Natural killer cell (primary cell): Measurements from ENCODE around the gene SKP2. TPM values are rescaled to one million over a fixed set of nuclear protein-coding genes. Genes with fewer than 3 reads are reported as not detected.

Experiments
- ATAC-seq, 3 donors: fragments of 150-1000 bp in 2 of 3; fragments of 200-7000 bp in 1 of 3; cut with Tn5 transposase; 1 replicate in 1 of 3; 2 replicates in 2 of 3; pipeline ENCODE4 v1.10.0; 2021; ENCODE audit warnings: mild to moderate bottlenecking in 2 of 3, moderate library complexity in 2 of 3
- DNase-seq, 2 donors: peaks; one replicate each; pipeline versions ENCODE4 v3.0.0 to v3.0.0-alpha.2; 2013 to 2021; ENCODE audit warnings: mixed read lengths in 1 of 2
- H3K27ac ChIP-seq: one replicate; pipeline ENCODE4 v1.5.1; 2013; ENCODE audit warnings: mild to moderate bottlenecking, low read length
- H3K27me3 ChIP-seq: one replicate; pipeline ENCODE4 v1.6.1; 2013; ENCODE audit warnings: low read length; ENCODE audit not compliant: control insufficient read depth, insufficient read depth
- H3K36me3 ChIP-seq: one replicate; pipeline ENCODE4 v1.6.1; 2013; ENCODE audit warnings: low read length; ENCODE audit not compliant: control insufficient read depth, insufficient read depth
- H3K4me1 ChIP-seq: one replicate; pipeline ENCODE4 v1.6.1; 2013; ENCODE audit warnings: low read length; ENCODE audit not compliant: control insufficient read depth, insufficient read depth
- H3K4me3 ChIP-seq: one replicate; pipeline ENCODE4 v1.5.1; 2013; ENCODE audit warnings: low read length
- H3K9me3 ChIP-seq: one replicate; pipeline ENCODE4 v1.6.1; 2013; ENCODE audit warnings: low read length; ENCODE audit not compliant: control insufficient read depth, insufficient read depth
- H3K27ac Mint-ChIP-seq, 2 donors: one replicate each; pipeline ENCODE4 v1.8.0; 2022; ENCODE audit warnings: mild to moderate bottlenecking in 2 of 2, mixed read lengths in 2 of 2, moderate library complexity in 1 of 2
- H3K27me3 Mint-ChIP-seq, 2 donors: one replicate each; pipeline ENCODE4 v1.8.0; 2022; ENCODE audit warnings: low read depth in 2 of 2, mixed read lengths in 2 of 2
- H3K36me3 Mint-ChIP-seq: one replicate; pipeline ENCODE4 v1.8.0; 2022; ENCODE audit warnings: mixed read lengths
- H3K4me1 Mint-ChIP-seq, 2 donors: one replicate each; pipeline ENCODE4 v1.8.0; 2022; ENCODE audit warnings: mixed read lengths in 2 of 2
- H3K4me3 Mint-ChIP-seq: one replicate; pipeline ENCODE4 v1.8.0; 2022; ENCODE audit warnings: mild to moderate bottlenecking, moderate library complexity, mixed read lengths
- H3K9me3 Mint-ChIP-seq, 2 donors: one replicate each; pipeline ENCODE4 v1.8.0; 2022; ENCODE audit warnings: mixed read lengths in 2 of 2
- WGBS: methylation state at CpG from one replicate; pipeline ENCODE4 v1.1.7; 2013; ENCODE audit warnings: missing lambda C conversion rate; ENCODE audit not compliant: insufficient coverage; 5-methylcytosine and 5-hydroxymethylcytosine counted together
- intact Hi-C: fragments of 100-400 bp; cut with micrococcal nuclease; formaldehyde crosslinking; loops from one replicate; pipeline ENCODE4 v1.14.2; 2022
- total RNA-seq, 4 donors: library from RNA; stranded (reverse); fragments of 120-200 nt in 1 of 4; gene quantifications; one replicate each; pipeline versions ENCODE4 v1.2.3 to v1.2.4, GENCODE V29; 2013 to 2022
- TF ChIP-seq, protein P1 (sequence below): fragments of 200-600 bp; IDR thresholded peaks from one replicate; pipeline ENCODE4 v1.8.0; 2022; ENCODE audit warnings: antibody characterized with exemption

The SKP2 gene
- total RNA-seq, 3 donors from 2014 or later (not counting 1 experiment from before 2014, with no cell fraction given), result 12.0 to 20.5 (median 15.0) TPM

DNA sequence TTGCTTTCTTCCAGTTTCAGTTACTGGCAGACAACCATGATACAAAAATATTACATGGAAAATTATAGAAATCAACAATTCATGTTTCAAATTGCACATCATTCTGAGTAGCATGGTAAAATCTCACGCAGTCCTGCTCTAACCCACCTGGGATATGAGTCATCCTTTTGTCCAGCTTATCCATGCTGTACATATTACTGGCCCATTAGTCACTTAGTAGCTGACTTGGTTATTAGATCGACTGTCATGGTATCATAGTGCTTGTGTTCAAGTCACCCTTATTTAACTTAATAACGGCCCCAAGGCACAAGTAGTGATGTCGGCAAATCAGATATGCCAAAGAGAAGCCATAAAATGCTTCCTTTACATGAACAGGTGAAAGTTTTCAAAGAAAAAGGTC lies 48.6 kb downstream of the SKP2 start:
- Mint-ChIP-seq H3K27me3 (no peaks in the 10 kb centered on the region), H3K36me3 (peaks cover 19% of the 10 kb centered on the region), H3K27ac (no peak overlapping the region), H3K9me3 (no peaks in the 10 kb centered on the region), H3K4me1 (no peaks in the 10 kb centered on the region), H3K4me3 (no peak overlapping the region)
- Histone ChIP-seq H3K4me3 (no peak overlapping the region), H3K27ac (no peak overlapping the region), H3K4me1 (no peaks in the 10 kb centered on the region), H3K36me3 (peaks cover 43% of the 10 kb centered on the region), H3K27me3 (no peaks in the 10 kb centered on the region), H3K9me3 (no peaks in the 10 kb centered on the region)
- 96% methylated on average over 4 of the region's 4 CpGs for WGBS
- TF ChIP-seq, protein P1, sequence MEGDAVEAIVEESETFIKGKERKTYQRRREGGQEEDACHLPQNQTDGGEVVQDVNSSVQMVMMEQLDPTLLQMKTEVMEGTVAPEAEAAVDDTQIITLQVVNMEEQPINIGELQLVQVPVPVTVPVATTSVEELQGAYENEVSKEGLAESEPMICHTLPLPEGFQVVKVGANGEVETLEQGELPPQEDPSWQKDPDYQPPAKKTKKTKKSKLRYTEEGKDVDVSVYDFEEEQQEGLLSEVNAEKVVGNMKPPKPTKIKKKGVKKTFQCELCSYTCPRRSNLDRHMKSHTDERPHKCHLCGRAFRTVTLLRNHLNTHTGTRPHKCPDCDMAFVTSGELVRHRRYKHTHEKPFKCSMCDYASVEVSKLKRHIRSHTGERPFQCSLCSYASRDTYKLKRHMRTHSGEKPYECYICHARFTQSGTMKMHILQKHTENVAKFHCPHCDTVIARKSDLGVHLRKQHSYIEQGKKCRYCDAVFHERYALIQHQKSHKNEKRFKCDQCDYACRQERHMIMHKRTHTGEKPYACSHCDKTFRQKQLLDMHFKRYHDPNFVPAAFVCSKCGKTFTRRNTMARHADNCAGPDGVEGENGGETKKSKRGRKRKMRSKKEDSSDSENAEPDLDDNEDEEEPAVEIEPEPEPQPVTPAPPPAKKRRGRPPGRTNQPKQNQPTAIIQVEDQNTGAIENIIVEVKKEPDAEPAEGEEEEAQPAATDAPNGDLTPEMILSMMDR, result no peak
- DNase-seq (no peak), ATAC-seq (no peak)
- intact Hi-C loops, result no loop called here

DNA sequence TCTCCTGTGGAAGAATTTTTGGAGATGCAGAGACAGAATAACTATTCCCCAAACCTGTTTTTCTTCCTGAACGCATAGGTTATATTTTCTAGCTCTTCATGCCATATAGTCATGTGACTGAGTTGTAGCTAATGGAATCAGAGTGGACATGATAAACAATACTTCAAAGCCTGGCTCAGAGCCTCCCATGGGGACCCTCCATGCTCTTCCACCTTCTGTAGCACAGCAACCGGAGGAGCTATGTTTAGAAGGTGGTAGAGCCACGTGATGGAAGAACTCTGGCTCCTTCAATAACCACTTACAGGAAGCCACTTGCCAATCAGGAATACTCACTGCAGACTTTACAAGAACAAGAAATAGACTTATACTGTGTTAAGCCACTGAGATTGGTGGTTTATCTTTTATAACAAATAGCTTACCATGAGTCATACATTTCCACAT lies 50.6 kb downstream of the SKP2 start:
- Histone ChIP-seq H3K4me1 (no peaks in the 10 kb centered on the region), H3K27ac (no peak overlapping the region), H3K9me3 (no peaks in the 10 kb centered on the region), H3K4me3 (no peak overlapping the region), H3K36me3 (peaks cover 30% of the 10 kb centered on the region), H3K27me3 (no peaks in the 10 kb centered on the region)
- TF ChIP-seq, protein P1, result no peak
- intact Hi-C loops, result no loop called here
- no peaks in the 10 kb centered on the region for H3K27me3 Mint-ChIP-seq
- H3K4me3 Mint-ChIP-seq, result no peak overlapping the region
- ATAC-seq (no peak), DNase-seq (no peak)
- no peaks in the 10 kb centered on the region for H3K9me3 Mint-ChIP-seq
- no peaks in the 10 kb centered on the region for H3K4me1 Mint-ChIP-seq
- 73% methylated on average over 3 of the region's 3 CpGs for WGBS
- no peak overlapping the region for H3K27ac Mint-ChIP-seq
- peaks cover 12% of the 10 kb centered on the region for H3K36me3 Mint-ChIP-seq

DNA sequence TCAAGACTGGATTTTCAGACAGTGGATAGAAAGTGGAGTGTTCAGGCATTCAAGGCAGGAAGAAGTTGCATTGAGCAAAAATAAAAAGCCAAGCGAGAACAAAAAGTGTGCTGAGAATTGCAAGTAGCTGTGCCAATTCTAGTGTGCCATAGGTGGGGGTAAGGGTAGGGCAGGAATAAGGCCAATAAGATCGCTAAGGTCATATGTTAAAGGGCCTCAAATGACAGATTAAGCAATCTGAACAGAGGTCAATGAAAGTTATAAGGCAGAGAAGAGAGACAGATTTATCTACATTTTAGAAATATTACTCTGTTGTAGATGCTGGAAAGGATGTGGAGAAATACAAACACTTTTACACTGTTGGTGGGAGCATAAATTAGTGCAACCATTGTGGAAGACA lies 53.4 kb downstream of the SKP2 start:
- no peaks in the 10 kb centered on the region for H3K9me3 ChIP-seq
- 98% methylated on average over 2 of the region's 2 CpGs for WGBS
- Mint-ChIP-seq H3K27me3 (no peaks in the 10 kb centered on the region), H3K4me1 (no peaks in the 10 kb centered on the region), H3K4me3 (no peak overlapping the region), H3K27ac (no peak overlapping the region), H3K36me3 (peaks cover 12% of the 10 kb centered on the region), H3K9me3 (no peaks in the 10 kb centered on the region)
- TF ChIP-seq, protein P1, result no peak
- no peaks in the 10 kb centered on the region for H3K27me3 ChIP-seq
- peaks cover 17% of the 10 kb centered on the region for H3K36me3 ChIP-seq
- ATAC-seq, result no peak
- no peak overlapping the region for H3K27ac ChIP-seq
- intact Hi-C loops, result no loop called here
- no peak for DNase-seq
- no peaks in the 10 kb centered on the region for H3K4me1 ChIP-seq
- no peak overlapping the region for H3K4me3 ChIP-seq

DNA sequence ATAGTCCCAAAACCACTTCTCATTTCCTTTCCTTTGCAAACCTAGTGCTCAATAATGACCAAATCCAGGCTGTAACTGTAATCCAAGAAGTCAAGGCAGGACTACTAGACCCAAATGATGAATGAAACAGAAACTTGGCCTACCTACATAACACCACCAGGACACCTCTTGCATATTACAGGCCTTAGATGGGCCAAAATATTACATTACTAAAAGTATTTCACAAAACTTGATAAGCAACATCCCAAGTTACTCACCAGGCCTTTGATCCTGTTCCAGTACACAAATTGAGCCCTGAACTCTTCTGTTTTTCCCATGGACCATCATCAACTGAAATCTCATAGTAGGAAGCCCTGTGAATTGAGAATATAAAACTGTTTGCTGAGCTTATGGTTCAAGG lies 55.0 kb downstream of the SKP2 start:
- DNase-seq (no peak), ATAC-seq (no peak)
- TF ChIP-seq, protein P1, result no peak
- H3K27me3 Mint-ChIP-seq, result no peaks in the 10 kb centered on the region
- no peaks in the 10 kb centered on the region for H3K9me3 Mint-ChIP-seq
- Histone ChIP-seq H3K9me3 (no peaks in the 10 kb centered on the region), H3K4me1 (no peaks in the 10 kb centered on the region), H3K27me3 (no peaks in the 10 kb centered on the region), H3K27ac (no peak overlapping the region), H3K36me3 (peaks cover 14% of the 10 kb centered on the region), H3K4me3 (no peak overlapping the region)
- H3K4me3 Mint-ChIP-seq, result no peak overlapping the region
- no peaks in the 10 kb centered on the region for H3K4me1 Mint-ChIP-seq
- peaks cover 12% of the 10 kb centered on the region for H3K36me3 Mint-ChIP-seq
- no peak overlapping the region for H3K27ac Mint-ChIP-seq
- intact Hi-C loops, result no loop called here
